Measurements from ENCODE around the gene ALDH3A1.

ALDH3A1 gene

GRCh38 chr17:19702217-19702641 is 45.9 kb downstream of the ALDH3A1 start:
- DNase-seq = no peak
